ENCODE data around the gene EIF4EBP2. TPM values are rescaled to one million over a fixed set of nuclear protein-coding genes. Genes with fewer than 3 reads are reported as not detected.

Gene EIF4EBP2
- total RNA-seq, 1 experiment from 2014 or later, result 24.4 TPM

GRCh38 chr10:70457759-70458305, 53.9 kb downstream of the EIF4EBP2 start:
- no peak for DNase-seq (ENCODE audit: extremely low read depth, low read depth)

GRCh38 chr10:70458329-70459060, 54.5 kb downstream of the EIF4EBP2 start:
- DNase-seq (ENCODE audit: extremely low read depth, low read depth), result peak; percentile 40

- DNase-seq (ENCODE audit: extremely low read depth, low read depth), result no peak
Observed at GRCh38 chr10:70459061-70459773, 55.3 kb downstream of the EIF4EBP2 start.

- no peak for DNase-seq (ENCODE audit: extremely low read depth, low read depth)
Observed at GRCh38 chr10:70459774-70460490, 56.0 kb downstream of the EIF4EBP2 start.

GRCh38 chr10:70461397-70462348, 57.7 kb downstream of the EIF4EBP2 start:
- peak; percentile 61 for DNase-seq (ENCODE audit: extremely low read depth, low read depth)

GRCh38 chr10:70462349-70462984, 58.5 kb downstream of the EIF4EBP2 start:
- no peak for DNase-seq (ENCODE audit: extremely low read depth, low read depth)

GRCh38 chr10:70465278-70465677, 61.3 kb downstream of the EIF4EBP2 start:
- DNase-seq (ENCODE audit: extremely low read depth, low read depth), result no peak

- DNase-seq (ENCODE audit: extremely low read depth, low read depth), result no peak
Observed at GRCh38 chr10:70465832-70466231, 61.9 kb downstream of the EIF4EBP2 start.

GRCh38 chr10:70466951-70467350, 63.0 kb downstream of the EIF4EBP2 start:
- DNase-seq (ENCODE audit: extremely low read depth, low read depth), result no peak

GRCh38 chr10:70472799-70473454, 69.0 kb downstream of the EIF4EBP2 start:
- DNase-seq (ENCODE audit: extremely low read depth, low read depth), result no peak

- DNase-seq (ENCODE audit: extremely low read depth, low read depth), result no peak
Observed at GRCh38 chr10:70474780-70475179, 70.8 kb downstream of the EIF4EBP2 start.

- no peak for DNase-seq (ENCODE audit: extremely low read depth, low read depth)
Observed at GRCh38 chr10:70475661-70476060, 71.7 kb downstream of the EIF4EBP2 start.

GRCh38 chr10:70476249-70477035, 72.5 kb downstream of the EIF4EBP2 start:
- no peak for DNase-seq (ENCODE audit: extremely low read depth, low read depth)

- DNase-seq (ENCODE audit: extremely low read depth, low read depth), result no peak
Observed at GRCh38 chr10:70477661-70478162, 73.8 kb downstream of the EIF4EBP2 start.
